Neuronal stem cell (in vitro differentiated cells): ENCODE measurements around the gene WDR88.
A peak's percentile ranks its signal among the peaks of the same experiment; 100 is the strongest.

Experiments
- DNase-seq: peaks from one replicate; pipeline ENCODE4 v3.0.0-alpha.2; 2013; ENCODE audit warnings: low spot score
- H2AFZ ChIP-seq: one replicate; pipeline ENCODE4 v1.6.1; 2013; ENCODE audit warnings: mild to moderate bottlenecking, low read length, inconsistent platforms
- H2AK5ac ChIP-seq: 2 replicates; pipeline ENCODE4 v1.6.1; 2013; ENCODE audit warnings: low read depth, mild to moderate bottlenecking, inconsistent platforms, low read length, moderate library complexity, mixed read lengths
- H2BK120ac ChIP-seq: 2 replicates; pipeline ENCODE4 v1.6.1; 2013; ENCODE audit warnings: low read depth, mild to moderate bottlenecking, inconsistent platforms, low read length, moderate library complexity, mixed read lengths
- H2BK12ac ChIP-seq: one replicate; pipeline ENCODE4 v1.6.1; 2013; ENCODE audit warnings: low read length, inconsistent platforms
- H2BK15ac ChIP-seq: 2 replicates; pipeline ENCODE4 v1.6.1; 2013; ENCODE audit warnings: mild to moderate bottlenecking, low read length, inconsistent platforms, mixed read lengths
- H2BK5ac ChIP-seq: one replicate; pipeline ENCODE4 v1.6.1; 2013; ENCODE audit warnings: inconsistent platforms, mild to moderate bottlenecking, low read length, moderate library complexity
- H3K14ac ChIP-seq: one replicate; pipeline ENCODE4 v1.6.1; 2013; ENCODE audit warnings: low read length, inconsistent platforms
- H3K18ac ChIP-seq: 2 replicates; pipeline ENCODE4 v1.6.1; 2013; ENCODE audit warnings: low read length, inconsistent platforms
- H3K23ac ChIP-seq: 2 replicates; pipeline ENCODE4 v1.6.1; 2013; ENCODE audit warnings: low read depth, mild to moderate bottlenecking, mixed read lengths, low read length, inconsistent platforms; ENCODE audit not compliant: poor library complexity
- H3K27ac ChIP-seq: replicated peaks from 3 replicates; pipeline ENCODE4 v1.5.1; 2013; ENCODE audit warnings: low read length, inconsistent platforms
- H3K27me3 ChIP-seq, 3 experiments: 2 replicates each; pipeline ENCODE4 v1.6.1; 2013; ENCODE audit warnings: low read length in 3 of 3, mild to moderate bottlenecking in 2 of 3, inconsistent platforms in 1 of 3, low read depth in 1 of 3, mixed read lengths in 1 of 3, moderate library complexity in 1 of 3; ENCODE audit not compliant: control insufficient read depth in 3 of 3, insufficient read depth in 3 of 3
- H3K36me3 ChIP-seq, 2 donors: replicated peaks in 1 of 2; 2 replicates each; pipeline ENCODE4 v1.6.1; 2013; ENCODE audit warnings: low read length in 2 of 2; ENCODE audit not compliant: control insufficient read depth in 2 of 2, insufficient read depth in 2 of 2
- H3K4ac ChIP-seq: 2 replicates; pipeline ENCODE4 v1.6.1; 2013; ENCODE audit warnings: inconsistent platforms, mild to moderate bottlenecking, low read length, moderate library complexity
- H3K4me1 ChIP-seq, 2 donors: 1 replicate in 1 of 2; 2 replicates in 1 of 2; pipeline ENCODE4 v1.6.1; 2013; ENCODE audit warnings: low read length in 2 of 2, low read depth in 1 of 2; ENCODE audit not compliant: control insufficient read depth in 2 of 2, insufficient read depth in 1 of 2
- H3K4me2 ChIP-seq: one replicate; pipeline ENCODE4 v1.6.1; 2013; ENCODE audit warnings: mild to moderate bottlenecking, low read length, inconsistent platforms; ENCODE audit not compliant: insufficient read depth, poor library complexity, severe bottlenecking
- H3K4me3 ChIP-seq, 2 donors: 2 replicates each; pipeline ENCODE4 v1.5.1; 2013; ENCODE audit warnings: low read length in 2 of 2, mild to moderate bottlenecking in 2 of 2, inconsistent platforms in 1 of 2, moderate library complexity in 1 of 2
- H3K79me1 ChIP-seq: one replicate; pipeline ENCODE4 v1.6.1; 2013; ENCODE audit warnings: low read depth, mild to moderate bottlenecking, inconsistent platforms, low read length, moderate library complexity
- H3K9ac ChIP-seq: one replicate; pipeline ENCODE4 v1.6.1; 2013; ENCODE audit warnings: mild to moderate bottlenecking, low read depth, low read length, inconsistent platforms; ENCODE audit not compliant: poor library complexity
- H3K9me3 ChIP-seq, 2 donors: replicated peaks in 1 of 2; 2 replicates each; pipeline versions ENCODE3 to v1.6.1; 2013; ENCODE audit warnings: low read length in 2 of 2, mild to moderate bottlenecking in 2 of 2, inconsistent platforms in 1 of 2, low read depth in 1 of 2, mixed read lengths in 1 of 2, moderate library complexity in 1 of 2; ENCODE audit not compliant: control insufficient read depth in 2 of 2, insufficient read depth in 1 of 2
- H4K8ac ChIP-seq: one replicate; pipeline ENCODE4 v1.6.1; 2013; ENCODE audit warnings: low read depth, mild to moderate bottlenecking, inconsistent platforms, low read length, moderate library complexity
- H4K91ac ChIP-seq: one replicate; pipeline ENCODE4 v1.6.1; 2013; ENCODE audit warnings: low read length, low read depth, mild to moderate bottlenecking, inconsistent platforms; ENCODE audit not compliant: poor library complexity
- WGBS, 2 donors: extraction: QIAGEN DNeasy Blood & Tissue Kit; methylation state at CpG; one replicate each; pipeline ENCODE4 v1.1.7; 2013; ENCODE audit warnings: missing lambda C conversion rate in 2 of 2, mixed read lengths in 1 of 2; ENCODE audit not compliant: insufficient read length in 2 of 2, insufficient replicate concordance in 1 of 2; ENCODE audit errors: extremely low coverage in 2 of 2; 5-methylcytosine and 5-hydroxymethylcytosine counted together

WDR88 gene

DNA sequence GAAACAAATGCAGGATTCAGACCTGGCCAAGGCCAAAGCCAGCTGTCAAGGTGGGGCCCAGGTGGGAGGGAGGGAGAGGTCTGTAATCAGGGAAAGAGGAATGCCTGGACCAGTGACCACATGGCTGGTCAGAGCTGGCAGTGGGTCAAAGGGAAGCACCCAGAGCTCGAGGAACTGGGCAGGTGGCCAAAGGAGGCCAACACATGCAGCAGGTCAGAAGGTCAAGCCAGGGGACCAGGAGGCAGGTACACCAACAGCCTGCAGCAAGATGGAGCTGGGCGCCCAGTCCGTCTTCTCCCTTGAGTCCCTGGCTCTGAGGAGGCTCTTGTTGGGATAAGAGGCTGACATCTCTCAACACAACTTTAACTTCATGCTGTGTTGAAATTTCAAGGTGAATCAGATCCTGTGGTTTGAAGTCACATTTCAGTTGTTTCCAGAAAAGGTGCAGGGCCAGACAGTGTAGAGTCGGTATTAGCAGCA lies 33.8 kb upstream of the WDR88 start:
- no peak overlapping the region for H2AK5ac ChIP-seq
- no peak overlapping the region for H3K27ac ChIP-seq
- H3K23ac ChIP-seq, result no peak overlapping the region
- no peak overlapping the region for H3K4ac ChIP-seq
- no peak overlapping the region for H3K4me3 ChIP-seq
- DNase-seq, result no peak
- H2BK5ac ChIP-seq, result no peak overlapping the region
- H3K9ac ChIP-seq, result no peak overlapping the region
- no peak overlapping the region for H4K8ac ChIP-seq
- H3K18ac ChIP-seq, result no peak overlapping the region
- H3K14ac ChIP-seq, result no peak overlapping the region
- no peak overlapping the region for H2BK15ac ChIP-seq
- no peak overlapping the region for H2BK120ac ChIP-seq
- peaks cover 45 to 71% of the 10 kb centered on the region in 2 donors for H3K36me3 ChIP-seq
- H3K9me3 ChIP-seq, result no peaks in the 10 kb centered on the region
- no peak overlapping the region for H2AFZ ChIP-seq
- H3K4me1 ChIP-seq, result no peaks in the 10 kb centered on the region
- no peak overlapping the region for H2BK12ac ChIP-seq
- H3K27me3 ChIP-seq, result no peaks in the 10 kb centered on the region
- no peak overlapping the region for H4K91ac ChIP-seq
- no CpG with 5 or more reads among the region's 4 CpGs for WGBS, 2 donors
- no peak overlapping the region for H3K4me2 ChIP-seq
- H3K79me1 ChIP-seq, result no peaks in the 10 kb centered on the region

DNA sequence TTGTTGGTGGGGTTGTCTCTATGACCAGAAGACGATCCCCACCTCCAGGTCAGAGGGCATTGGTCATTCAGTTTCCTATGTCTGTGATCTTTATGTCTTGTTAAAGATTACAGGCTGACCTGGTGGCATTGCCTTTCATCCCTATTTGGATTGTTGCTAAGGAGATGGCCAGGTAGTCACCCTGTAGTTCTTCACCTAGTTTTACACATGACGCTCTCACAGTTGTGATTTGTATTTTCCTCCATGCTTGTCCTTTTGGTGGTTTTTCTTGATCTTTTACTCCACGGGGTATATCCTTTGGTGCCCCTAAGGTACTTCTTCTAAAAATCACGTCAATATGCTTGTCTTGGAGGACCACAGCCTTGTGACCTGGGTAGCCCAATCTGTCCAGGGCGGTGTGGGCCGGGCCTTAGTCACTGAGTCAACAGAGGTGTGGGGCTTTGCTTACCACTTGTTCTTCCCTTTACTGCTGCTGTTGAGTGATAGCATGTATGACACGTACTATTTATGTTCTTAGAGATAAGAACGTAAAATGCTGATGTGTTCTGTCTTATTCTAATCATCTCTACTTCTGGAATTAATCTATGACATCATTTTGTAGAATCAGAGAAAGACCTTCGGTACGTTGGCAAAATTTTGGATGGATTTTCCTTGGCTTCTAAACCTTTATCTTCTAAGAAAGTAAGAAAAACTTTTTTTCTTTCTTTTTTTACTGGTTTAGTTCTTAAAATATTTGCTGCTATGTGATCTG lies 30.8 kb upstream of the WDR88 start:
- Histone ChIP-seq H2AFZ (no peak overlapping the region), H3K9me3 (no peaks in the 10 kb centered on the region), H3K36me3 (peaks cover 27 to 54% of the 10 kb centered on the region in 2 donors), H2AK5ac (no peak overlapping the region), H3K23ac (no peak overlapping the region), H3K14ac (no peak overlapping the region), H3K4ac (no peak overlapping the region), H3K4me1 (no peaks in the 10 kb centered on the region), H2BK12ac (no peak overlapping the region), H3K79me1 (no peaks in the 10 kb centered on the region), H3K4me3 (no peak overlapping the region), H2BK15ac (no peak overlapping the region), H3K27me3 (no peaks in the 10 kb centered on the region), H2BK5ac (no peak overlapping the region), H2BK120ac (no peak overlapping the region), H3K9ac (no peak overlapping the region), H4K8ac (no peak overlapping the region), H3K4me2 (no peak overlapping the region), H3K27ac (no peak overlapping the region), H4K91ac (no peak overlapping the region), H3K18ac (no peak overlapping the region)
- DNase-seq, result no peak
- no CpG with 5 or more reads among the region's 10 CpGs for WGBS, 2 donors

DNA sequence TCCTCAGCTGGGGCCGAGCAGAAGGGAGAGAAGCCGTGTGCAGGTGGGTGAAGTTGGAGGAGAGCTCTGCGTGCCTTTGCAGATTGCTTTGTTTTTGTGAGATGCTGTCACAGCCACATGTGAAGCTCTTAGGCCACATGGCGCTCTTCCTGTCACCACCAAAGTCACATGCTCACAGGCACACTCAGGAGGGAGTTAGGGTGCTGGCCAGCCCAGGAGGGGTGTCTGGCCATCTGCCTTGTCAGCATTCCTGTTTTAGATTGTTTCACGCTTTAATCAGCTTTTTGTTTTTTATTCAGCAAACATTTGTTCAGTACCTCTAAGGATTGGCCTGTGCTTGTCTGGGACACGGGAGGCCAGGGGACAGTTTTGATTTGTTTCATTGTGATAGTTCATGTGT lies 29.0 kb upstream of the WDR88 start:
- Histone ChIP-seq H3K9me3 (no peaks in the 10 kb centered on the region), H2AFZ (no peak overlapping the region), H3K4me1 (no peaks in the 10 kb centered on the region), H4K8ac (no peak overlapping the region), H3K4ac (no peak overlapping the region), H2BK12ac (no peak overlapping the region), H3K9ac (peak overlapping the region; percentile 12), H4K91ac (no peak overlapping the region), H3K23ac (no peak overlapping the region), H3K27me3 (no peaks in the 10 kb centered on the region), H3K27ac (no peak overlapping the region), H2AK5ac (no peak overlapping the region), H3K36me3 (peaks cover 26 to 61% of the 10 kb centered on the region in 2 donors), H3K18ac (no peak overlapping the region), H3K14ac (peak overlapping the region; percentile 40), H3K4me2 (no peak overlapping the region), H3K79me1 (no peaks in the 10 kb centered on the region), H3K4me3 (no peak overlapping the region), H2BK5ac (no peak overlapping the region), H2BK120ac (no peak overlapping the region), H2BK15ac (no peak overlapping the region)
- no peak for DNase-seq
- WGBS, 2 donors, result no CpG with 5 or more reads among the region's 6 CpGs

DNA sequence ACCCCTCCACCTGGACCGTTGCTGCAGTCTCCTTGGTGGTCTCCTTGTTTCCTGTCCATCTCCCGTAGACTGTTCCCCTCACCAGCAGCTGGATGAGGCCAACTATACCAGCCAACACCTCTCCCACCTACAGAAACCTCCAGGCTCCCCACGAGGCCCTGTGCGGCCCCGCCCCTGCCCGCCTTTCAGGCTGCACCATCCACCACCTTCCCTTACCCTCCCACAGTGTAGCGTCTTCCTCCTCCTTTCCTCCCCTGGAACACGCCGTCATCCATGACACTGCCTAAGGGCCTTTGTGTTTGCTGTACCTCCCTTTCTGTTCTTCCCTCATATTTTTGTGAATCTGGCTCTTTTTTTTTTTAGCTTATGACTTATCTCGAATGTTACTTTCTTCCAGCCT lies 23.8 kb upstream of the WDR88 start:
- no peak overlapping the region for H4K91ac ChIP-seq
- no peak overlapping the region for H3K4ac ChIP-seq
- peak overlapping the region; percentile 17 for H3K18ac ChIP-seq
- no peaks in the 10 kb centered on the region for H3K27me3 ChIP-seq
- no peaks in the 10 kb centered on the region for H3K4me1 ChIP-seq
- H2BK12ac ChIP-seq, result no peak overlapping the region
- H2AFZ ChIP-seq, result no peak overlapping the region
- H4K8ac ChIP-seq, result no peak overlapping the region
- no peak for DNase-seq
- no peaks in the 10 kb centered on the region for H3K9me3 ChIP-seq
- no peak overlapping the region for H2BK5ac ChIP-seq
- H2AK5ac ChIP-seq, result no peak overlapping the region
- no peak overlapping the region for H2BK120ac ChIP-seq
- no peak overlapping the region for H3K9ac ChIP-seq
- H3K14ac ChIP-seq, result no peak overlapping the region
- H3K36me3 ChIP-seq, result peaks cover 27 to 73% of the 10 kb centered on the region in 2 donors
- WGBS, 2 donors, result no CpG with 5 or more reads among the region's 10 CpGs
- no peak overlapping the region for H2BK15ac ChIP-seq
- H3K79me1 ChIP-seq, result no peaks in the 10 kb centered on the region
- peak overlapping the region in 1 of 2 donors; percentile 40 for H3K4me3 ChIP-seq
- H3K23ac ChIP-seq, result no peak overlapping the region
- no peak overlapping the region for H3K27ac ChIP-seq
- no peak overlapping the region for H3K4me2 ChIP-seq
